ENCODE results near the gene ATP10D. TPM values are rescaled to one million over a fixed set of nuclear protein-coding genes. Genes with fewer than 3 reads are reported as not detected.

ATP10D gene
- total and polyA plus RNA-seq, 9 of the 15 experiments (the other 6 are each of a cell fraction or from before 2014, with no cell fraction given), result 0.10 to 0.36 (median 0.19) TPM; not detected in 1

- TF ChIP-seq FOXK1 (CRISPR knock-in tag; IDR thresholded peaks at IDR 0.05; ENCODE audit: borderline replicate concordance), result no peak
- TF ChIP-seq THRAP3 (IDR thresholded peaks at IDR 0.05; ENCODE audit: borderline replicate concordance), result no peak
- TF ChIP-seq CHD1 (IDR thresholded peaks at IDR 0.05; ENCODE audit: low read length), result no peak
- TF ChIP-seq HMBOX1 (IDR thresholded peaks at IDR 0.05), result no peak
- no peak for TF ChIP-seq C11orf30 (IDR thresholded peaks at IDR 0.05; ENCODE audit: low read depth)
Observed at GRCh38 chr4:47519239-47519883, 34.3 kb downstream of the ATP10D start (continued).

- intact Hi-C loops (cut with micrococcal nuclease), result no loop called here
- Histone ChIP-seq H3K36me3 (ENCODE audit: control insufficient read depth, insufficient read depth, low read length) (no peaks in the 10 kb centered on the region), H3K4me3 (no peak overlapping the region), H4K20me1 (replicated peaks; ENCODE audit: control insufficient read depth, insufficient read depth, low read length) (no peaks in the 10 kb centered on the region), H3K9me3 (replicated peaks; ENCODE audit: control insufficient read depth, insufficient read depth, low read depth, low read length) (no peaks in the 10 kb centered on the region), H3K79me2 (ENCODE audit: control insufficient read depth, insufficient read depth, low read length) (no peaks in the 10 kb centered on the region), H3K4me1 (replicated peaks in 1 of 2; ENCODE audit: control insufficient read depth in 2 of 2, insufficient read depth in 2 of 2, low read length in 2 of 2) (no peaks in the 10 kb centered on the region), H3K27ac (ENCODE audit: extremely low read depth, low read depth, low read length) (no peak overlapping the region), H3K4me2 (ENCODE audit: insufficient read depth, low read length) (no peak overlapping the region), H2AFZ (ENCODE audit: low read depth, low read length) (no peak overlapping the region), H3K27me3 (ENCODE audit: control insufficient read depth in 2 of 2, insufficient read depth in 2 of 2, low read length in 2 of 2) (peaks cover 2 to 4% of the 10 kb centered on the region in 2 experiments; a peak in 1 of 5 replicates), H3K9me1 (ENCODE audit: control insufficient read depth, insufficient read depth, low read length) (no peaks in the 10 kb centered on the region), H3K9ac (ENCODE audit: insufficient read depth in 1 of 2, low read depth in 2 of 2, low read length in 2 of 2) (no peak overlapping the region)
- no TSS peak for BruUV-seq (replicated peaks)
- WGBS (ENCODE audit: insufficient coverage, low coverage, missing lambda C conversion rate), result 0% methylated on average over 5 of the region's 5 CpGs
- DNase-seq (ENCODE audit: extremely low read depth in 1 of 4, low spot score in 3 of 4) (no peak), FAIRE-seq (no peak), ATAC-seq (no peak)
- CTCF ChIA-PET (ENCODE audit: low intra/inter-chr PET ratio), result no interaction called here
- in situ Hi-C loops (cut with MboI), result no loop called here
- POLR2A ChIA-PET, result no interaction called here
- TF ChIP-seq MNT (conservative IDR thresholded peaks at IDR 0.05) (no peak), CEBPG (CRISPR knock-in tag; IDR thresholded peaks at IDR 0.05) (no peak), CEBPG (tag; conservative IDR thresholded peaks at IDR 0.05 in 1 of 2, IDR thresholded peaks at IDR 0.05 in 1 of 2) (peak in 1 of 2 experiments; percentile 58; a peak in 1 of 4 replicates), ZNF124 (CRISPR knock-in tag; IDR thresholded peaks at IDR 0.05) (no peak)
Observed at GRCh38 chr4:47525154-47525819, 40.2 kb downstream of the ATP10D start.
